Measurements from ENCODE around the gene GLIPR1L2. TPM values are rescaled to one million over a fixed set of nuclear protein-coding genes. Genes with fewer than 3 reads are reported as not detected.
"Not testable (repeated sequence)": the region's sequence is repeated elsewhere in the genome, so short reads cannot be mapped to it uniquely, and the experiment has no call there.

The GLIPR1L2 gene
- total RNA-seq, 2 donors from 2014 or later, result 1.4 to 1.8 TPM

DNA sequence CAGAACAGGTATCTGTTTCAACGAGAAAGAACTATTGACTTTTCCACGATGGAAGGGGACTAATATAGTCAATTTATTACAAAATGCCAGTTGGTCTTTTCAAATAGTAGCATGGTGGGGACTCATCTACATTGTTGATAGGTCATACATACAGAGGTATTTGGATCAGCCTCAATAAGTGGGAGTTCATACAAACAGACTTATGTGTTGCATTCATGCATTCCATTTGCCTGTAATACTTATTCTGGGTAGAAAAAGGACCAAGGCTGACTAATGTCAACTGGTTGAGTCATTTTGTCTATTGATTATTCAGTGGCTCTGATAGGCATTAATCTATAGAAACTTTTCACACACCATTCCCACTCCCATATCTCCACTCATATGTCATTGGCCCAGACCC, 48.2 kb downstream of the GLIPR1L2 start:
- WGBS, result 79% methylated on average over 2 of the region's 2 CpGs
- TF ChIP-seq, protein P1, sequence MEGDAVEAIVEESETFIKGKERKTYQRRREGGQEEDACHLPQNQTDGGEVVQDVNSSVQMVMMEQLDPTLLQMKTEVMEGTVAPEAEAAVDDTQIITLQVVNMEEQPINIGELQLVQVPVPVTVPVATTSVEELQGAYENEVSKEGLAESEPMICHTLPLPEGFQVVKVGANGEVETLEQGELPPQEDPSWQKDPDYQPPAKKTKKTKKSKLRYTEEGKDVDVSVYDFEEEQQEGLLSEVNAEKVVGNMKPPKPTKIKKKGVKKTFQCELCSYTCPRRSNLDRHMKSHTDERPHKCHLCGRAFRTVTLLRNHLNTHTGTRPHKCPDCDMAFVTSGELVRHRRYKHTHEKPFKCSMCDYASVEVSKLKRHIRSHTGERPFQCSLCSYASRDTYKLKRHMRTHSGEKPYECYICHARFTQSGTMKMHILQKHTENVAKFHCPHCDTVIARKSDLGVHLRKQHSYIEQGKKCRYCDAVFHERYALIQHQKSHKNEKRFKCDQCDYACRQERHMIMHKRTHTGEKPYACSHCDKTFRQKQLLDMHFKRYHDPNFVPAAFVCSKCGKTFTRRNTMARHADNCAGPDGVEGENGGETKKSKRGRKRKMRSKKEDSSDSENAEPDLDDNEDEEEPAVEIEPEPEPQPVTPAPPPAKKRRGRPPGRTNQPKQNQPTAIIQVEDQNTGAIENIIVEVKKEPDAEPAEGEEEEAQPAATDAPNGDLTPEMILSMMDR (IDR thresholded peaks at IDR 0.05), result no peak
- TF ChIP-seq POLR2A (IDR thresholded peaks at IDR 0.05), result no peak
- no peak for TF ChIP-seq POLR2AphosphoS5 (IDR thresholded peaks at IDR 0.05)

DNA sequence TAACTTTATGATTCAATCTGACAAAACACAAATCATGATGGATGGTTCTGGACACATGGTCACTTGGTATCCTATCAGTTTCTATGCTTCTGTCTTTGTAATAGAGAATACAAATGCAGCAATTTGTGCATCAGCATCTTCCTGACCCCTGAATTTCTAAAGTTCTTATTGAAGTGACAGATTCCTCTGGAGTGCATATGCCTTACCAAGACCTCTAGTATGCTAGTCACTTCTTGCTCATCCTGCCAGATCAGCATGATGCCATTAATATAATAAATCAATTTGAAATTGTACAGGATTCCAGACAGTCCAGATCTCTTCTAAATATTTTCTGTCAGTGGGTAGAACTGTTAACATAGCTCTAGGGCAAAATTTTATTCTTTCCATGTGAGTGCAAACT, 49.0 kb downstream of the GLIPR1L2 start:
- Histone ChIP-seq H3K27me3 (replicated peaks; ENCODE audit: insufficient read depth) (no peaks in the 10 kb centered on the region), H3K36me3 (no peaks in the 10 kb centered on the region), H3K4me1 (replicated peaks) (no peaks in the 10 kb centered on the region), H3K9me3 (no peaks in the 10 kb centered on the region), H3K4me3 (no peak overlapping the region), H3K27ac (no peak overlapping the region)
- TF ChIP-seq, protein P1 (IDR thresholded peaks at IDR 0.05), result no peak
- no peak for TF ChIP-seq POLR2AphosphoS5 (IDR thresholded peaks at IDR 0.05)
- no peak for TF ChIP-seq POLR2A (IDR thresholded peaks at IDR 0.05)
- intact Hi-C loops (cut with DNase I), result no loop called here
- no peak for DNase-seq (ENCODE audit: low spot score)

More for the DNA sequence above, 48.2 kb downstream of the GLIPR1L2 start:
- Histone ChIP-seq H3K27ac (no peak overlapping the region), H3K36me3 (no peaks in the 10 kb centered on the region), H3K27me3 (replicated peaks; ENCODE audit: insufficient read depth) (no peaks in the 10 kb centered on the region), H3K4me1 (replicated peaks) (no peaks in the 10 kb centered on the region), H3K9me3 (no peaks in the 10 kb centered on the region), H3K4me3 (no peak overlapping the region)
- DNase-seq (ENCODE audit: low spot score), result no peak
- intact Hi-C loops (cut with DNase I), result no loop called here

DNA sequence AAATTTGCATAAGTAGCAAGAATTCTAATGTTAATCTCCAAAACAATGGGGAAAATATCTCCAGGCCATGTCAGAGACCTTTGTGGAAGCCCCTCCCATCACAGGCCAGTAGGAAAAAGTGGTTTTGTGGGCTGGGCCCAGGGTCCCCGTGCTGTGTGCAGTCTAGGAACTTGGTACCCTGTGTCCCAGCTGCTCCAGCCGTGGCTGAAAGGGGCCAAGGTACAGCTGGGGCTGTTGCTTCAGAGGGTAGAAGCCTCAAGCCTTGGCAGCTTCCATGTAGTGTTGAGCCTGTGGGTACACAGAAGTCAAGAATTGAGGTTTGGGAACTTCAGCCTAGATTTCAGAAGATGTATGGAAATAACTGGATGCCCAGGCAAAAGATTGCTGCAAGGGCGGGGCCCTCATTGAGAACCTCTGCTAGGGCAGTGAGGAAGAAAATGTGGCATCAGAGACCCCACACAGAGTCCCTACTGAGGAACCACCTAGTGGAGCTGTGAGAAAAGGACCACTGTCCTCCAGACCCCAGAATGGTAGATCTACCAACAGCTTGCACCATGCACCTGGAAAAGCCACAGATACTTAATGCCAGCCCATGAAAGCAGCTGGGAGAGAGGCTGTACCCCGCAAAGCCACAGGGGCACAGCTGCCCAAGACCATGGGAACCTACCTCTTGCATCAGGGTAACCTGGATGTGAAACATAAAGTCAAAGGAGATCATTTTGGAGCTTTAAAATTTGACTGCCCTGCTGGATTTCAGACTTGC, 51.0 kb downstream of the GLIPR1L2 start:
- DNase-seq (ENCODE audit: low spot score); H3K27ac ChIP-seq; H3K9me3 ChIP-seq; H3K4me1 ChIP-seq (replicated peaks); H3K36me3 ChIP-seq; H3K4me3 ChIP-seq; H3K27me3 ChIP-seq (replicated peaks; ENCODE audit: insufficient read depth); intact Hi-C loops (cut with DNase I): not testable (repeated sequence)
- WGBS, result 86% methylated on average over 4 of the region's 4 CpGs

DNA sequence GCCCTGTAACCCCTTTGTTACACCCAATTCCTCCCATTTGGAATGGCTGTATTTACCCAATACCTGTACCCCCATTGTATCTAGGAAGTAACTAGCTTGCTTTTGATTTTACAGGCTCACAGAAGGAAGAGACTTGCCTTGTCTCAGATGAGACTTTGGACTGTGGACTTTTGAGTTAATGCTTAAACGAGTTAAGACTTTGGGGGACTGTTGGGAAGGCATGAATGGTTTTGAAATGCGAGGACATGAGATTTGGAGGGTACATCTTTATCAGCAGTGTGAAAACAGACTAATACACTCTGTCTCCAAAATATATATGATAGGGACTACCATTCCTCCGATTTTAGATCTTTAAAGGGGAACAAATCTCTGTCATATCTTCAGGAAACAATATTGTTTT, 51.6 kb downstream of the GLIPR1L2 start:
- H3K27me3 ChIP-seq (replicated peaks; ENCODE audit: insufficient read depth); H3K4me1 ChIP-seq (replicated peaks); DNase-seq (ENCODE audit: low spot score); H3K4me3 ChIP-seq; H3K27ac ChIP-seq; H3K36me3 ChIP-seq; H3K9me3 ChIP-seq; intact Hi-C loops (cut with DNase I): not testable (repeated sequence)
- 23% methylated on average over 3 of the region's 3 CpGs for WGBS

DNA sequence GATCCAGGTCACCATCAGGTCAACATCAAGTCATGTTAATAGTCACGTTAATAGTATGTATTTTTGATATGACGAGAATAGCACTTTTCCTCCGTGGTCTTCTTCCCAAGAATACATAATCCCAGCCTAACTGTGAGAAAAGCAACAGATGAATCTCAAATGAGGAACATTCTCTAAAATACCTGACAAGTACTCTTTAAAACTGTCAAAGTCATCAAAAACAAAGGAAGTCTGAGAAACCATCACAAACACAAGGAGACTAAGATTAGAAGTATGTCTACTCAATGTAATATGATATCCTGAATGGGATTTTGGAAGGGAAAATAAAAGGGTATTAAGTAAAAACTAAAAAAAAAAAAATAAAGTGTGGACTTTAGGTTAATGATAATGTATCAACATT, 52.8 kb downstream of the GLIPR1L2 start:
- Histone ChIP-seq H3K4me3 (no peak overlapping the region), H3K9me3 (no peaks in the 10 kb centered on the region), H3K27me3 (replicated peaks; ENCODE audit: insufficient read depth) (no peaks in the 10 kb centered on the region), H3K36me3 (no peaks in the 10 kb centered on the region), H3K4me1 (replicated peaks) (no peaks in the 10 kb centered on the region), H3K27ac (no peak overlapping the region)
- DNase-seq (ENCODE audit: low spot score), result no peak
- intact Hi-C loops (cut with DNase I), result no loop called here
- WGBS, result 44% methylated on average over 3 of the region's 3 CpGs
- TF ChIP-seq, protein P1 (IDR thresholded peaks at IDR 0.05), result no peak
- TF ChIP-seq POLR2A (IDR thresholded peaks at IDR 0.05) (no peak), POLR2AphosphoS5 (IDR thresholded peaks at IDR 0.05) (no peak)

DNA sequence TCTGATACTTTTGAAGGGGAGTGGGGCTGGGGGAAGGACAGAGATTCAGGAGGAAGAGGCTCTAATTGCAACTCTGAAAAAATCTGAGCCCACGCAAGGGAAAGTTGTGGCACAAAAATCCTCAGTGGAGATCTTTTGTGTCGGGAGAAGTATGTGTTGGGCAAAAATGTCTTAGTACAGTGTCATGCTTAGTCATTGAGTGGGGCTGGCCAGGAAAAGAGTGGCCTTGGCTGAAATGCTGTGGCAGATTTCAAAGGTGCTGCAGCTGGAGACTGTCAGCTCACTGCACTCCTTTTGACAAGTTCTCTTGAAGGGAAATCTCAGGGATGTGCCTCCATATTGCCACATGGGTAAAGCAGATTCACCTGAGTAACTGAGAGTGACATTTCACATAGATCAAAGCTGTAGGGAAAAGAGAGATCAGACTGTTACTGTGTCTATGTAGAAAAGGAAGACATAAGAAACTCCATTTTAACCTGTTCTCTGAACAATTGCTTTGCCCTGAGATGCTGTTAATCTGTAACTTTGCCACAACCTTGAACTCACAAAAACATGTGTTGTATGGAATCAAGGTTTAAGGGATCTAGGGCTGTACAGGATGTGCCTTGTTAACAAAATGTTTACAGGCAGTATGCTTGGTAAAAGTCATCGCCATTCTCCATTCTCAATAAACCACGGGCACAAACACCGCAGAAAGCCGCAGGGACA, 53.7 kb downstream of the GLIPR1L2 start:
- WGBS, result 73% methylated on average over 6 of the region's 6 CpGs
- Histone ChIP-seq H3K36me3 (no peaks in the 10 kb centered on the region), H3K4me3 (no peak overlapping the region), H3K27me3 (replicated peaks; ENCODE audit: insufficient read depth) (no peaks in the 10 kb centered on the region), H3K9me3 (no peaks in the 10 kb centered on the region), H3K4me1 (replicated peaks) (no peaks in the 10 kb centered on the region), H3K27ac (no peak overlapping the region)
- intact Hi-C loops (cut with DNase I), result no loop called here
- DNase-seq (ENCODE audit: low spot score), result no peak
- no peak for TF ChIP-seq POLR2AphosphoS5 (IDR thresholded peaks at IDR 0.05)
- TF ChIP-seq, protein P1 (IDR thresholded peaks at IDR 0.05), result no peak
- no peak for TF ChIP-seq POLR2A (IDR thresholded peaks at IDR 0.05)

DNA sequence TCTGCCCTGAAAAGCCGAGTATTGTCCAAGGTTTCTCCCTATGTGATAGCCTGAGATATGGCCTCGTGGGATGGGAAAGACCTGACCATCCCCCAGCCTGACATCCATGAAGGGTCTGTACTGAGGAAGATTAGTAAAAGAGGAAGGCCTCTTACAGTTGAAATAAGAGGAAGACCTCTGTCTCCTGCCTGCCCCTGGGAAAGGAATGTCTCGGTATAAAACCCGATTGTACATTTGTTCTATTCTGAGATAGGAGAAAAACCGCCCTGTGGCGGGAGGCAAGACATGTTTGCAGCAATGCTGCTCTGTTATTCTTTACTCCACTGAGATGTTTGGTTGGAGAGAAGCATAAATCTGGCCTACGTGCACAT, 54.2 kb downstream of the GLIPR1L2 start:
- intact Hi-C loops (cut with DNase I); H3K36me3 ChIP-seq; H3K9me3 ChIP-seq; H3K4me3 ChIP-seq; H3K4me1 ChIP-seq (replicated peaks); DNase-seq (ENCODE audit: low spot score); H3K27ac ChIP-seq; H3K27me3 ChIP-seq (replicated peaks; ENCODE audit: insufficient read depth): not testable (repeated sequence)
- WGBS, result 84% methylated on average over 7 of the region's 7 CpGs
